Measurements from ENCODE around the gene MICB.

Gene MICB

GRCh38 chr6:31534011-31534410, 36.1 kb downstream of the MICB start:
- Histone ChIP-seq H3K27ac (ENCODE audit: extremely low read depth, low read depth, low read length) (no peak overlapping the region), H3K4me1 (ENCODE audit: control insufficient read depth, insufficient read depth, low read length) (peaks cover 5% of the 10 kb centered on the region), H3K9me3 (ENCODE audit: control insufficient read depth, insufficient read depth, low read depth, low read length) (no peaks in the 10 kb centered on the region), H3K4me3 (ENCODE audit: low read depth, low read length) (no peak overlapping the region), H3K36me3 (ENCODE audit: control insufficient read depth in 2 of 2, insufficient read depth in 1 of 2, low read length in 2 of 2) (peaks cover 82 to 98% of the 10 kb centered on the region in 2 experiments)
- POLR2A ChIA-PET, result interaction anchor here (0.8 kb wide), 1 partner anchor 8 kb away, joined by 3 read pairs; the partner anchor contains the start of gene DDX39B
- CTCF ChIA-PET, result interaction anchor here (0.7 to 1.0 kb wide), 2 partner anchors 12 to 13 kb away, joined by 3 read pairs; partner anchors contain the start of gene ATP6V1G2
- TF ChIP-seq ZNF175 (tag by site-specific recombination; IDR thresholded peaks at IDR 0.05) (no peak), ZSCAN23 (tag by site-specific recombination; IDR thresholded peaks at IDR 0.05) (no peak), ZNF248 (tag by site-specific recombination; IDR thresholded peaks at IDR 0.05) (no peak), ZNF658 (tag by site-specific recombination; IDR thresholded peaks at IDR 0.05) (no peak), ZBTB49 (tag by site-specific recombination; IDR thresholded peaks at IDR 0.05; ENCODE audit: low read depth) (no peak), REST (tag by site-specific recombination; IDR thresholded peaks at IDR 0.05) (no peak), ZNF701 (tag by site-specific recombination; IDR thresholded peaks at IDR 0.05) (no peak), ZNF548 (tag by site-specific recombination; IDR thresholded peaks at IDR 0.05) (no peak), HOXA7 (CRISPR knock-in tag; IDR thresholded peaks at IDR 0.05; ENCODE audit: borderline replicate concordance) (no peak), ZNF19 (tag by site-specific recombination; IDR thresholded peaks at IDR 0.05; ENCODE audit: low read depth) (no peak), ZBTB20 (tag by site-specific recombination; IDR thresholded peaks at IDR 0.05) (no peak), HIC1 (tag by site-specific recombination; IDR thresholded peaks at IDR 0.05) (no peak), SCRT1 (tag by site-specific recombination; IDR thresholded peaks at IDR 0.05; ENCODE audit: borderline replicate concordance) (no peak), ZSCAN18 (tag by site-specific recombination; IDR thresholded peaks at IDR 0.05) (no peak), ZNF558 (tag by site-specific recombination; IDR thresholded peaks at IDR 0.05) (no peak), ZNF37A (tag by site-specific recombination; IDR thresholded peaks at IDR 0.05) (no peak), ZBTB48 (tag by site-specific recombination; IDR thresholded peaks at IDR 0.05) (no peak)
